Stomach (tissue), 4 donors: ENCODE data around the gene AMIGO3.
"Not testable (repeated sequence)": the region's sequence is repeated elsewhere in the genome, so short reads cannot be mapped to it uniquely, and the experiment has no call there.

ENCODE experiments used
- POLR2A ChIP-seq, 4 donors: fragments of 450-650 bp; IDR thresholded peaks; one replicate each; pipeline ENCODE4 v1.6.1; 2016; ENCODE audit warnings: antibody characterized with exemption in 4 of 4, control low read depth in 2 of 4, mild to moderate bottlenecking in 1 of 4, moderate library complexity in 1 of 4
- POLR2AphosphoS5 ChIP-seq, 3 donors: sonication (generic); formaldehyde crosslinking; IDR thresholded peaks; one replicate each; pipeline ENCODE4 v1.6.1; 2016; ENCODE audit warnings: antibody characterized with exemption in 3 of 3
- TF ChIP-seq, protein P1 (sequence below), 7 experiments: fragments of 450-650 bp in 4 of 7; fragments of 200-600 bp in 3 of 7; sonication (generic) in 3 of 7; IDR thresholded peaks; one replicate each; pipeline ENCODE4 v1.5.1; 2016 to 2019; ENCODE audit warnings: antibody characterized with exemption in 7 of 7, control low read depth in 2 of 7, mild to moderate bottlenecking in 1 of 7

DNA sequence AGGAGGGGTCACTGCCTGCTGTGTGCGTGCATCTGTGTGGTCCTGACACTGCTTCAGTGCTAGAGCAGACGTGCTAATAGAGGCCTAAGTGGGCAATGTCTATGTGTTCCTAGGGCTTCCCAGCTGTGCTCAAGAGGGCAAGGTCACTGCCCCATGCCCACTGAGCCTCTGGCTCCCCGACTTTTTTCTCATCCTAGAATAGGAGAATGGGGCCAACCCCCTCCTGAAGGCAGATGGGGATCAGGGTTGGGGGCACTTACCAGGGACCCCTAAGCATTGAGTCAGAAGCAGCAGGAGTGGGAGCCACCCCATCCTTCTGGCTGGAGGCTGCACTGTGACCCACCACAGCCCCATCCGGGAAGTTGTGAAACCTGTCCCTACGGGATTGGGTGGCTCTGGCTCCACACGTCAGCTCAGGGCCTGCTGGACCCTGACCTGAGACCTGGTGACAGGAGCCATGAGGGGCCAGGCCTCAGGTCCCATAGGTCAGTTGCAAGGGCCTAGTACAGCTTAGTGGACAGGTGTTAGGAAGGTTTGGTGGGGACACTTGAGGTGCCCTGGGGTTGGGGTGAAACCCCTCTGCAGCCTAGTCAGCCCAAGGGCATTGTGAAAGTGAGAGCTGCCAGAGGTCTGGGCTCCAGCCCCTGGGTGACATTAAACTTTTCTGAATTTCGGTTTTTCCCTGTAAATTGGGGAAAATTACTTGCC, 31.0 kb downstream of the AMIGO3 start:
- not testable (repeated sequence) for TF ChIP-seq POLR2AphosphoS5, POLR2A (IDR thresholded peaks at IDR 0.05)
- TF ChIP-seq, protein P1, sequence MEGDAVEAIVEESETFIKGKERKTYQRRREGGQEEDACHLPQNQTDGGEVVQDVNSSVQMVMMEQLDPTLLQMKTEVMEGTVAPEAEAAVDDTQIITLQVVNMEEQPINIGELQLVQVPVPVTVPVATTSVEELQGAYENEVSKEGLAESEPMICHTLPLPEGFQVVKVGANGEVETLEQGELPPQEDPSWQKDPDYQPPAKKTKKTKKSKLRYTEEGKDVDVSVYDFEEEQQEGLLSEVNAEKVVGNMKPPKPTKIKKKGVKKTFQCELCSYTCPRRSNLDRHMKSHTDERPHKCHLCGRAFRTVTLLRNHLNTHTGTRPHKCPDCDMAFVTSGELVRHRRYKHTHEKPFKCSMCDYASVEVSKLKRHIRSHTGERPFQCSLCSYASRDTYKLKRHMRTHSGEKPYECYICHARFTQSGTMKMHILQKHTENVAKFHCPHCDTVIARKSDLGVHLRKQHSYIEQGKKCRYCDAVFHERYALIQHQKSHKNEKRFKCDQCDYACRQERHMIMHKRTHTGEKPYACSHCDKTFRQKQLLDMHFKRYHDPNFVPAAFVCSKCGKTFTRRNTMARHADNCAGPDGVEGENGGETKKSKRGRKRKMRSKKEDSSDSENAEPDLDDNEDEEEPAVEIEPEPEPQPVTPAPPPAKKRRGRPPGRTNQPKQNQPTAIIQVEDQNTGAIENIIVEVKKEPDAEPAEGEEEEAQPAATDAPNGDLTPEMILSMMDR (IDR thresholded peaks at IDR 0.05) = not testable (repeated sequence)
